Activated naive CD8-positive, alpha-beta T cell treated with anti-CD3 and anti-CD28 coated beads, Interleukin-2, amount 10 ng/mL, durations not matched to agents 7 days and 5 days (primary cell): ENCODE results near the gene RIIAD1. TPM values are rescaled to one million over a fixed set of nuclear protein-coding genes. Genes with fewer than 3 reads are reported as not detected.
"Not testable (repeated sequence)": the region's sequence is repeated elsewhere in the genome, so short reads cannot be mapped to it uniquely, and the experiment has no call there.

Source experiments
- ATAC-seq: fragments of 150-1000 bp; cut with Tn5 transposase; one replicate; pipeline ENCODE4 v1.10.0; 2021; ENCODE audit warnings: low read depth, moderate library complexity
- POLR2A ChIA-PET: fragments of 350-600 bp; sonication (Branson Sonifier 250); formaldehyde crosslinking; loops from one replicate; lab custom pipeline; 2021; ENCODE audit warnings: antibody characterized with exemption; lab: Charles Lee
- DNase-seq: peaks from one replicate; pipeline ENCODE4 v3.0.0; 2021
- H3K27ac Mint-ChIP-seq: one replicate; pipeline ENCODE4 v1.8.0; 2022; ENCODE audit warnings: mild to moderate bottlenecking, mixed read lengths
- H3K27me3 Mint-ChIP-seq: one replicate; pipeline ENCODE4 v1.8.0; 2022; ENCODE audit warnings: mild to moderate bottlenecking, moderate library complexity, mixed read lengths
- H3K36me3 Mint-ChIP-seq: one replicate; pipeline ENCODE4 v1.8.0; 2021; ENCODE audit warnings: mild to moderate bottlenecking, mixed read lengths
- H3K4me1 Mint-ChIP-seq: one replicate; pipeline ENCODE4 v1.8.0; 2021; ENCODE audit warnings: mixed read lengths
- H3K4me3 Mint-ChIP-seq: one replicate; pipeline ENCODE4 v1.8.0; 2022; ENCODE audit warnings: mild to moderate bottlenecking, moderate library complexity, mixed read lengths
- H3K9me3 Mint-ChIP-seq: one replicate; pipeline ENCODE4 v1.8.0; 2021; ENCODE audit warnings: mixed read lengths
- total RNA-seq, 2 experiments: library from RNA; stranded (reverse); gene quantifications; one replicate each; pipeline ENCODE4 v1.2.3, GENCODE V29; 2021

RIIAD1 gene
- total RNA-seq, 2 experiments from 2014 or later: not detected

DNA sequence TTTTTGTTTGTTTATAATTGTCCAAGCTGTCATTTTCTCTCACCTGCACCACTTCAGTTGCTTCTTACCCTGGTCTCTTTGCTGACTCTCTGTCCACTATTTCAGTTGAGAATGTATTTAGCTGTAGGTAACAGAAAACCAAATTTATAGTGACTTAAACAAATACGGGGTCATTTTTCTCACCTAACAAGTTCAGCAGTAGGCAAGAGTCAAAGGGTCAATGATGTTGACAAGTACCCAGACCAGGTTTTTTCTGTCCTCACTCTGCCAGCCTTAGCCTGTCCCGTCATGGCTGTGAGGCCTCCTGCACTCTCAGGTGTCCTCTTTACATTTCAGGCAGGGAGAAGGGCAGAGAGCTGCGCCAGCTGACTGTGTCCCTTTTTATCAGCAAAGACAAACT is 11.8 kb downstream of the RIIAD1 start:
- peaks cover 9% of the 10 kb centered on the region for H3K9me3 Mint-ChIP-seq
- DNase-seq (no peak), ATAC-seq (no peak)
- no peak overlapping the region for H3K27ac Mint-ChIP-seq
- peaks cover 20% of the 10 kb centered on the region for H3K27me3 Mint-ChIP-seq
- peaks cover 2% of the 10 kb centered on the region for H3K36me3 Mint-ChIP-seq
- POLR2A ChIA-PET: no interaction called here
- H3K4me1 Mint-ChIP-seq: peaks cover 5% of the 10 kb centered on the region
- H3K4me3 Mint-ChIP-seq: no peak overlapping the region

DNA sequence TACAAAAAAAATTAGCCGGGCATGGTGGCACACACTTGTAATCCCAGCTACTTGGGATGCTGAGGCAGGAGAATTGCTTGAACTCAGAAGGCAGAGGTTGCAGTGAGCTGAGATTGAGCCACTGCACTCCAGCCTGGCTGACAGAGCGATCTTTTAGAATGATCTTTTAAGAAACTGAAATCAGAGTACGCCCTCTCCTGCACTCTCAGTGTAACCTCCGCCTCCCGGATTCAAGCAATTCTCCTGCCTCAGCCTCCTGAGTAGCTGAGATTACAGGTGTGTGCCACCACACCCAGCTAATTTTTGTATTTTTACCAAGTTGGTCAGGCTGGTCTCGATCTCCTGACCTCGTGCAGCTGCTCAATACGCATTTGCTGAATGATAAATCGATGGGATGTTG is 12.7 kb downstream of the RIIAD1 start:
- peaks cover 13% of the 10 kb centered on the region for H3K9me3 Mint-ChIP-seq
- H3K4me3 Mint-ChIP-seq, H3K36me3 Mint-ChIP-seq, POLR2A ChIA-PET, H3K27ac Mint-ChIP-seq, DNase-seq, H3K4me1 Mint-ChIP-seq, ATAC-seq: not testable (repeated sequence)
- peaks cover 15% of the 10 kb centered on the region for H3K27me3 Mint-ChIP-seq

DNA sequence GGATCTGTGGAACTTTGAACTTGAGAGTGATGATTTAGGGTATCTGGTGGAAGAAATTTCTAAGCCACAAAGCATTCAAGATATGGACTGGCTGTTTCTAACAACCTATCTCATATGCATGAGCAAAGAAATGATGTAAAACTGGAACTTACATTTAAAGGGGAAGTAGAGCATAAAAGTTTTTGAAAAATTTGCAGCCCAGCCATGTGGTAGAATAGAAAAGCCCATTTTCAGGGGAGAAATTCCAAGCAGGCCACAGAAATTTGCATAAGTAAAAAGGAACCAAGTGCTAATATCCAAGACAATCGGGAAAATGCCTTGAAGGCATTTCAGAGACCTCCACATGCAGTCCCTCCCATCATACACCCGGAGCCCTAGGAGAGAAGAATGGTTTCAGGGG is 15.7 kb downstream of the RIIAD1 start:
- peaks cover 15% of the 10 kb centered on the region for H3K27me3 Mint-ChIP-seq
- ATAC-seq: no peak
- no peak overlapping the region for H3K27ac Mint-ChIP-seq
- H3K36me3 Mint-ChIP-seq: peaks cover 2% of the 10 kb centered on the region
- POLR2A ChIA-PET: no interaction called here
- DNase-seq: no peak
- peaks cover 11% of the 10 kb centered on the region for H3K4me1 Mint-ChIP-seq
- H3K9me3 Mint-ChIP-seq: peaks cover 13% of the 10 kb centered on the region
- H3K4me3 Mint-ChIP-seq: no peak overlapping the region

DNA sequence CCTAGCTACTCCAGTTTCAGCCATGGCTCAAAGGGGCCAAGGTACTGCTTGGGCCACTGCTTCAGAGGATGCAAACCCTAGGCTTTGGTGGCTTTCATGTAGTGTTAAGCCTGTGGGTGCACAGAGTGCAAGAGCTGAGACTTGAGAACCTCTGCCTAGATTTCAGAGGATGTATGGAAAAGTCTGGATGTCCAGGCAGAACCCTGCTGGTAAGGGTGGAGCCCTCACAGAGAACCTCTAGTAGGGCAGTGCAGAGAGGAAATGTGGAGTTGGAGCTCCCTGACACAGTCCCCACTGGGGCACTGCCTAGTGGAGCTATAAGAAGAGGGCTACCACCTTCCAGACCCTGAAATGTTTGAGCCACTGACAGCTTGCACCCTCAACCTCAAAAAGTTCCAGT is 16.2 kb downstream of the RIIAD1 start:
- H3K36me3 Mint-ChIP-seq: peaks cover 2% of the 10 kb centered on the region
- no peak overlapping the region for H3K27ac Mint-ChIP-seq
- no peak for DNase-seq
- POLR2A ChIA-PET: no interaction called here
- H3K4me3 Mint-ChIP-seq: no peak overlapping the region
- peaks cover 13% of the 10 kb centered on the region for H3K9me3 Mint-ChIP-seq
- H3K4me1 Mint-ChIP-seq: peaks cover 11% of the 10 kb centered on the region
- no peak for ATAC-seq
- peaks cover 18% of the 10 kb centered on the region for H3K27me3 Mint-ChIP-seq

DNA sequence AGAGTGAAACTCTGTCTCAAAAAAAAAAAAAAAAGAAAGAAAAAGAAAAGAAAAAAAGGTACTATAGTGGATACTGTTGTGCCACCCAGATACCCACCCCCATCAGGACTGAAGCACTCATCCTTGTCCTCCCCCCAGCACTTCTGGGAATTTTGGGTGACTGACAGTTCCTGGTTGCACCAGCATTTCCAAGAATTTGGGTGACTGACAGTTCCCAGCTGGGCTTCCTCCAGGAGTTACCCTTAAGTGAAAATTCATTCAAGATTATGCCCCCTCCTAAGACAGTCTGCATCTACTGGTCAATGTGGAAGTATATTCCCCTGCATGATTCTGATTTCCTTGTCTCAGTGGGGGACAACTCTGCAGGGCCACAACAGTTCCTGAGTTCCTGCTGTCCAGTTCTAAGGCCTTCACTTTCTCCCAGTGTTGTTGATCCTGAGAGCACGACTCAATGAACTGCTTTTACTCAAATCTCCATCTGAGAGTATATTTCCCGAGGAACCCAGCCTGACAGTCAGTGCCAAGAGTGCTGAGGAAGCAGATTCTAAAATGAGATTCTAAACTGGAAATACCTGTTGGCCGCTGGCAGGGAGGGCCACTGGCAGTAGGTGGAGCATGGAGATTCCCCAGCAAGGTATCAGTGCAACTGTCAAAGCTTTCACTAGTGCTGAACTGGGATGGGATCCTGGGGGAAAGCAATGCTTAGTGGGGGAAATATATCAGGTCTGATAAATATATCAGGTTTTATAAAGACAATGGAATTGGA is 18.5 kb downstream of the RIIAD1 start:
- H3K9me3 Mint-ChIP-seq: peaks cover 13% of the 10 kb centered on the region
- ATAC-seq (no peak), DNase-seq (no peak)
- no peak overlapping the region for H3K27ac Mint-ChIP-seq
- H3K36me3 Mint-ChIP-seq: peaks cover 2% of the 10 kb centered on the region
- POLR2A ChIA-PET: no interaction called here
- H3K4me3 Mint-ChIP-seq: no peak overlapping the region
- H3K27me3 Mint-ChIP-seq: peaks cover 27% of the 10 kb centered on the region
- H3K4me1 Mint-ChIP-seq: peaks cover 6% of the 10 kb centered on the region

DNA sequence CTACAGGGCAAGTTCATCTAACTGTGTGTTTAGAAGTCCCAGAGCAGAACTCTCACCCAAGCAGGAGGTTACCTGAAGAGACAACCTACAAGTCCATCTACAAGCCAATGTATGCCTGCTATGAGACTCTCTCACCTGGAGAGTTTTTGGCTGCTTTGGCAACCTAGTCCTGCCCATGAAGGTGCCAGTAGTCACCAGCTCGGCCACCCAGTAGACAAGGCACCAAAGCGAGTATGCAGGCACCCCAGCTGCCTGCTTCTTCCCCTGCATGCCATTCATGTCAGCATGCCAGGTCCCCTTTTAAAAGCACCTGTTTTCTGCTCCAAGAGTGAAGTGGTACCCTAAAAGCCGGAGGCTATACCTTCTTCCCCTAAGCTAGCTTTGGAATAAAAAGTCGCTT is 20.2 kb downstream of the RIIAD1 start:
- H3K27me3 Mint-ChIP-seq: peaks cover 40% of the 10 kb centered on the region
- H3K27ac Mint-ChIP-seq: no peak overlapping the region
- peaks cover 2% of the 10 kb centered on the region for H3K36me3 Mint-ChIP-seq
- no peak for ATAC-seq
- DNase-seq: no peak
- POLR2A ChIA-PET: no interaction called here
- H3K4me3 Mint-ChIP-seq: no peak overlapping the region
- H3K4me1 Mint-ChIP-seq: peaks cover 6% of the 10 kb centered on the region
- peaks cover 13% of the 10 kb centered on the region for H3K9me3 Mint-ChIP-seq

DNA sequence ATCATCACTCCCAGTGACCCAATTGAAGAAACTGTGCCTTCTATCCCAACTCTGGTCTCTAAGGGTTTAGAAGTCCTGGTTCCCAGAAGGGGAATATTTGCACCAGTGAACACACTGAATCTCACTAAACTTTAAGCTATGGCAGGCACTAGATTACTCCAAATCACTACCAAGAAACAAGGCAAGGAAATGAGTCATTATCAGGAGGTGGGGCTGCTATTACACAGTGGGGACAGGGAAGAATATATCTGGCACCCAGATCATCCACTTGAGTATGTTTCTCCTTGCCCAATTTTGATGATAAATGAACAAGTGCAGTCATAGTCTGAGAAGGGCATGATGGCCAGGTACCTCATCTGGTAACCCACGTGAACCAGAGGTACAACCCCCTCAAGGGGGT is 35.0 kb downstream of the RIIAD1 start:
- POLR2A ChIA-PET: no interaction called here
- Mint-ChIP-seq H3K4me3 (no peak overlapping the region), H3K4me1 (peaks cover 2% of the 10 kb centered on the region), H3K9me3 (no peaks in the 10 kb centered on the region), H3K27ac (peak overlapping the region; percentile 10), H3K36me3 (peaks cover 11% of the 10 kb centered on the region), H3K27me3 (peaks cover 2% of the 10 kb centered on the region)
- no peak for DNase-seq
- no peak for ATAC-seq

DNA sequence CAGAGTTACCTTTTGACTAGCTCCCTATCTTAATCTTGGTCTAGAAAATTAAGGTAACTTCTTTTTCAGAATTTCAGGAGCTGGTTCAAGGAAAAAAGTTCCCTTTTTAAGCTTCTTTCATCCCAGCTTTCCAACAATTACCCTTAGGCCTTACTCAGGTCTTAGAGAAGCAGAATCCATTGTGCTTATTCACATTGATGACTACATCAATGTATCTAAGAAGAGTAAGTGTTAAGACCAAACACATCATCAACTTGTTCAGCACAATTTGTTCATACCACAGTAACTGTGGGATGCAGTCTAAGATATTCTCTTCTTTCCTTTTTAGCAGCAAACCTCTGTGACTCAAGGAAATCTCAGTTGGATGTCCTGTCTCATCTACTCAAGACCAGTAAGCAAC is 37.9 kb downstream of the RIIAD1 start:
- no peak overlapping the region for H3K4me3 Mint-ChIP-seq
- no peaks in the 10 kb centered on the region for H3K27me3 Mint-ChIP-seq
- H3K9me3 Mint-ChIP-seq: no peaks in the 10 kb centered on the region
- DNase-seq (no peak), ATAC-seq (no peak)
- no peak overlapping the region for H3K27ac Mint-ChIP-seq
- POLR2A ChIA-PET: no interaction called here
- H3K4me1 Mint-ChIP-seq: peaks cover 15% of the 10 kb centered on the region
- H3K36me3 Mint-ChIP-seq: peaks cover 13% of the 10 kb centered on the region

DNA sequence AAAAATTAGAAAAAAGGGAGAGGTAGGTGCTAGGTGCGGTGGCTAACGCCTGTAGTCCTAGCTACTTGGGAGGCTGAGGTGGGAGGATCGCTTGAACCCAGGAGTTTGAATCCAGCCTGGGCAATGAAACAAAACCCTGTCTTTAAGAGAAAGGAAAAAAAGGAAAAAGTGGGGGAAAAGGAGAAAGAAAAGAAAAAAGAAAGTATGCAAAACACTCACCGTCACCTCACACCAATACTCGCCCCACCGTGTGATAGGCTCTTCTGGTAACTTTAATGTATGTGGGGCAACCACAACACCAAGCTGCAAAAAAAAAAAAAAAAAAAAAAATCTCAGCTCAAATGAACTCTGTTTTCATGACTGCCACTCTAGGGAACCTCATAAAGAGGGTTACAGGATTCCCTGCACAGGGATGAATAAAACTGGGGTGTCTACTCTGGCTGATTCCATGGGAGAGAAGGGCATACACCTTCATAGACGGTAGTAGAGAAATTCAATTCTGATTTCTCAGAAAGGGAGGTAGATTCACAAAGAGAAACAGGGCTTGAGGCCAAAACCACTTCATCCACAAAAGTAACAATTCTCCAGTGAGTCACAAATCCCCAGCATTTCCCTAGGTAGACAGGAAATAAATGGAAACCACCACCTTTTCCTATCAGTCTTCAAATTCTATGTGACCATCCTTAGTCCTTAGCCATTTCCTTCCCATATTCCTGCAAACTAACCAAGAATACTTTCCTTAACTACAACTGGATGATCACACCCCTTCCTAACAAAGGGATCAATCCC is 39.5 kb downstream of the RIIAD1 start:
- Mint-ChIP-seq H3K27ac (no peak overlapping the region), H3K4me3 (no peak overlapping the region)
- no peak for ATAC-seq

DNA sequence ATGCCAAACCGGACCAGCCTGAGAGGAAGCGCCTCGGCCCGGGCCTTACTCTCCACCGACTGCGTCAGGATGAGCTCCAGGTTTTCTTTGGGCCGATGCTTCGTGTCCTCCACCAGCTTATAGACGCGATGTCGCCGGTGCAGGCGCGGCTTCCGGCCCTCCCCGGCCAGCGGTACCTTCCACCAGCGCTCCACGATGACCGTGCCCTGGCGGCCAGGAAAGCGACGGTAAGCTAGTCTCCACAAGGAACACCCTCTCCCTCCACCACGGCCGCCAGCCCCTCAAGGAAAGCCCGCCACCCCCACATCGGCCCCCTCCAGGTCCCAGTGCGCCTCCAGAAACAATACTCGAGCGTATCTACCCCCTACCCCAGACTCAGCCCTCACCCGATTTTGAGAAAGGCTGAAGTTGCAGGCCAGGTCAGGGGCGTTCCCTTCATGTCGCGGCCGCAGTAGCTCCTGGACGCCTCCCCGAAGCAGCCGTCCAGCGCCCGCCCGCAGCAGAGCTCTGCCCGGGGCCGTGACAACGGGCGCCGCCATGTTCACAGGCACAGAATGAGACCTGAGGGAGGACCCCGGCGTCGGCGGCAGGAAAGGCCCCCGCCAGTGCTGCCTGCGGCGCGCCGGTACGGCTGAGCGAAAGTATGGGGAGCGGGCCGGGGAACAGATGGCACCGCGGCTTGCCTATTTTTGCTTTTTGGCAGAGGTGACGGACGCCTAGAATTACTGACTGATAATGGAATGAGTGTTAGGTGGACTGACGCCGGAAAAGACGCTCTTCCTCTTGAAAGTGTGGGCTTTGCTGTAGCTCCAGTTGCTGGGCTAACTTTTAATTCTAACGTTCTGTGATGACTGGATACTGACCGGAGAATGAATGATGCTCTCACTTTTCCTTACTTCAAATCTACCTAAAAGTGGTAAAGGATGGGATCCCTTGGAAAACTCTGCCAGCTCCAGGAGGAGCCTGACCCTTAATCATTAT is 41.9 kb downstream of the RIIAD1 start, which contains the start of gene MRPL9:
Gene MRPL9 (minus strand): TSS at position 556 of the 981 bp plus-strand sequence. CDS start 17 bp downstream, at position 539.
- H3K4me1 Mint-ChIP-seq: peaks cover 15% of the 10 kb centered on the region
- no peaks in the 10 kb centered on the region for H3K9me3 Mint-ChIP-seq
- peaks cover 11% of the 10 kb centered on the region for H3K36me3 Mint-ChIP-seq
- POLR2A ChIA-PET: interaction anchor here (0.6 to 2.3 kb wide), 11 partner anchors 9 to 573 kb away, joined by 3 to 17 read pairs (median 3); partner anchors contain the start of genes CGN, TDRKH and VPS72
- H3K27ac Mint-ChIP-seq: peak within 1 kb of the TSS; percentile 95
- DNase-seq: peak; percentile 88
- no peaks in the 10 kb centered on the region for H3K27me3 Mint-ChIP-seq
- ATAC-seq: peak; percentile 99
- H3K4me3 Mint-ChIP-seq: peak within 1 kb of the TSS; percentile 86

More for the DNA sequence above, 39.5 kb downstream of the RIIAD1 start:
- no peaks in the 10 kb centered on the region for H3K27me3 Mint-ChIP-seq
- no peaks in the 10 kb centered on the region for H3K9me3 Mint-ChIP-seq
- H3K4me1 Mint-ChIP-seq: peaks cover 17% of the 10 kb centered on the region
- no peak for DNase-seq
- H3K36me3 Mint-ChIP-seq: peaks cover 13% of the 10 kb centered on the region
- POLR2A ChIA-PET: interaction anchor here (0.6 kb wide), 2 partner anchors 214 to 233 kb away, joined by 4 read pairs; no protein-coding TSS in a partner anchor

DNA sequence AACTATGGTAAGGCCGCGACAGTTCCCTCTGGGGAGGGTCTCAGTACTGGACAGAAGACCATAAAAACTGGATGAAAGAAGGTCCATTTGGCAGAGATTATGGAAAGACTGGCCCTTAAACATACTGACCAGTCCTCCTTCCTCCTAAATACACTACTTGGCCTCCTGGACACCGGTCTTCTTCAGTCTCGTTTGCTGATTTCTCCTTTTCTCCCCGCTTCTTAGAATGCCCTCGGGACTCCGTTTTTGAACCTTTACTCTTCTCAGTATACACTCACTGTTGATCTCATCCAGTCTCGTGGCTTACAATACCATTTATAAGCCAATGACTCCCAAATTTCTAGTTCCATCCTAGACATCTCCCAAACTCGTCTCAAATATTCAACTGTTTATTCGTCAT is 42.7 kb downstream of the RIIAD1 start:
- DNase-seq (no peak), ATAC-seq (no peak)
- POLR2A ChIA-PET: interaction anchor here (1.1 to 2.3 kb wide), 4 partner anchors 8 to 574 kb away, joined by 3 to 17 read pairs (median 3); partner anchors contain the start of genes TDRKH and VPS72
- Mint-ChIP-seq H3K4me1 (peaks cover 17% of the 10 kb centered on the region), H3K4me3 (peak overlapping the region; percentile 86), H3K36me3 (peaks cover 11% of the 10 kb centered on the region), H3K27ac (peak overlapping the region; percentile 95), H3K27me3 (no peaks in the 10 kb centered on the region), H3K9me3 (no peaks in the 10 kb centered on the region)

DNA sequence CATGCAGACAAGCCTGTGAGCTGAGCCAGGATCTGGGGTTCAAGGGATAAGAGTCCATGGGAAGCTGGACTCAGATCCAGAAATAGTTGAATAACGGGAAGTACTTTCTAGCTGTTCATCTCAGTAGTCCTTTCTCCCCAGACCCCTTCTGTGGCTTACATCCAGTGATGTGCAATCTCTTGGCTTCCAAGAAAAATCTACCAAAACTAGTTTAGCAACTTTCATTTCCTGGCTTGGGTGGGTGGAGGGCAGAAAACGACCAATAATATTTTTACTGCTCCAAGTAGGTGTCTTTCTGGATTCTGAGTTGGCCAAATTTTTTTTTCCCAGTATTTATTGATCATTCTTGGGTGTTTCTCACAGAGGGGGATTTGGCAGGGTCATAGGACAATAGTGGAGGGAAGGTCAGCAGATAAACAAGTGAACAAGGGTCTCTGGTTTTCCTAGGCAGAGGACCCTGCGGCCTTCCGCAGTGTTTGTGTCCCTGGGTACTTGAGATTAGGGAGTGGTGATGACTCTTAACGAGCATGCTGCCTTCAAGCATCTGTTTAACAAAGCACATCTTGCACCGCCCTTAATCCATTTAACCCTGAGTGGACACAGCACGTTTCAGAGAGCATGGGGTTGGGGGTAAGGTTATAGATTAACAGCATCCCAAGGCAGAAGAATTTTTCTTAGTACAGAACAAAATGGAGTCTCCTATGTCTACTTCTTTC is 47.2 kb downstream of the RIIAD1 start:
- POLR2A ChIA-PET, DNase-seq, H3K27ac Mint-ChIP-seq, H3K4me3 Mint-ChIP-seq, H3K27me3 Mint-ChIP-seq, ATAC-seq, H3K36me3 Mint-ChIP-seq, H3K9me3 Mint-ChIP-seq: not testable (repeated sequence)
- peaks cover 10% of the 10 kb centered on the region for H3K4me1 Mint-ChIP-seq
